ENCODE measurements around the gene SLC24A3.

- TF ChIP-seq BHLHE40 (IDR thresholded peaks at IDR 0.05; ENCODE audit: borderline replicate concordance) (no peak), FOXA1 (IDR thresholded peaks at IDR 0.05) (no peak), ZNF384 (IDR thresholded peaks at IDR 0.05) (no peak), ELF4 (IDR thresholded peaks at IDR 0.05) (no peak), FOXM1 (IDR thresholded peaks at IDR 0.05; ENCODE audit: borderline replicate concordance) (no peak), FOXK2 (IDR thresholded peaks at IDR 0.05) (no peak), NFRKB (IDR thresholded peaks at IDR 0.05) (no peak), CTBP1 (IDR thresholded peaks at IDR 0.05; ENCODE audit: borderline replicate concordance) (no peak), SP1 (IDR thresholded peaks at IDR 0.05) (no peak), LEF1 (IDR thresholded peaks at IDR 0.05; ENCODE audit: borderline replicate concordance) (no peak), SUZ12 (IDR thresholded peaks at IDR 0.05) (no peak), HDGF (IDR thresholded peaks at IDR 0.05; ENCODE audit: borderline replicate concordance) (no peak), L3MBTL2 (conservative IDR thresholded peaks at IDR 0.05) (no peak)
- TF ChIP-seq, protein P1, sequence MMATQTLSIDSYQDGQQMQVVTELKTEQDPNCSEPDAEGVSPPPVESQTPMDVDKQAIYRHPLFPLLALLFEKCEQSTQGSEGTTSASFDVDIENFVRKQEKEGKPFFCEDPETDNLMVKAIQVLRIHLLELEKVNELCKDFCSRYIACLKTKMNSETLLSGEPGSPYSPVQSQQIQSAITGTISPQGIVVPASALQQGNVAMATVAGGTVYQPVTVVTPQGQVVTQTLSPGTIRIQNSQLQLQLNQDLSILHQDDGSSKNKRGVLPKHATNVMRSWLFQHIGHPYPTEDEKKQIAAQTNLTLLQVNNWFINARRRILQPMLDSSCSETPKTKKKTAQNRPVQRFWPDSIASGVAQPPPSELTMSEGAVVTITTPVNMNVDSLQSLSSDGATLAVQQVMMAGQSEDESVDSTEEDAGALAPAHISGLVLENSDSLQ (IDR thresholded peaks at IDR 0.05), result no peak
These were observed 164.2 kb downstream of the SLC24A3 start for GRCh38 chr20:19376451-19377229.
